GM12878 (cell line): ENCODE results near the gene CACNA2D2. TPM values are rescaled to one million over a fixed set of nuclear protein-coding genes. Genes with fewer than 3 reads are reported as not detected.

Source experiments
- BCL11A ChIP-seq: IDR thresholded peaks from 2 replicates; pipeline ENCODE4 v1.6.1; 2011; ENCODE audit warnings: low read depth, low read length
- BCL3 ChIP-seq: IDR thresholded peaks from 2 replicates; pipeline ENCODE4 v1.6.1; 2011; ENCODE audit warnings: borderline replicate concordance, low read depth, mild to moderate bottlenecking, moderate library complexity, low read length; ENCODE audit not compliant: insufficient read depth, poor library complexity, severe bottlenecking
- CBFB ChIP-seq: IDR thresholded peaks from 2 replicates; pipeline ENCODE4 v1.6.1; 2016; ENCODE audit warnings: antibody characterized with exemption, low read depth
- CREB1 ChIP-seq: IDR thresholded peaks from 2 replicates; pipeline ENCODE4 v1.6.1; 2012; ENCODE audit warnings: low read depth, mild to moderate bottlenecking, inconsistent platforms
- E2F8 ChIP-seq: fragments of 450-650 bp; IDR thresholded peaks from 2 replicates; pipeline ENCODE4 v1.6.1; 2018; ENCODE audit warnings: mild to moderate bottlenecking, low read depth, moderate library complexity; ENCODE audit not compliant: partially characterized antibody
- NBN ChIP-seq: fragments of 450-650 bp; IDR thresholded peaks from 2 replicates; pipeline ENCODE4 v1.6.1; 2016
- RELA ChIP-seq: fragments of 450-650 bp; IDR thresholded peaks from 2 replicates; pipeline ENCODE4 v1.8.0; 2014; ENCODE audit warnings: borderline replicate concordance; ENCODE audit not compliant: partially characterized antibody
- USF1 ChIP-seq: IDR thresholded peaks from 2 replicates; pipeline ENCODE4 v1.6.1; 2011; ENCODE audit warnings: borderline replicate concordance, low read depth, mild to moderate bottlenecking, moderate library complexity, mixed read lengths, low read length; ENCODE audit not compliant: insufficient read depth; ENCODE audit errors: extremely low read length
- USF2 ChIP-seq: IDR thresholded peaks from 2 replicates; pipeline ENCODE4 v1.6.1; 2011; ENCODE audit warnings: low read depth, low read length, improper control_type of control experiment, borderline replicate concordance
- polyA plus RNA-seq, 11 experiments: library from polyadenylated mRNA; depleted of rRNA in 4 of 11; unstranded in 6 of 11; stranded (reverse) in 5 of 11; fragments of >200 nt; fragmentation: Nextera tagmentation in 4 of 11; fragmentation: Illumina TruSeq in 1 of 11; extraction: Ambion mirVana in 4 of 11; extraction: Trizol in 1 of 11; gene quantifications; 1 replicate in 1 of 11; 2 replicates in 10 of 11; pipeline versions ENCODE4 v1.2.1 to v1.2.3, GENCODE V29; 2011 to 2016; ENCODE audit warnings: inconsistent platforms in 2 of 11, missing spikeins in 2 of 11, low read depth in 1 of 11
- total RNA-seq, 4 experiments: library from RNA; depleted of rRNA in 3 of 4; stranded (reverse); fragments of >200 nt in 3 of 4; fragmentation: Illumina TruSeq in 1 of 4; extraction: Trizol in 1 of 4; gene quantifications; 2 replicates each; pipeline versions ENCODE4 v1.2.1 to v1.2.3, GENCODE V29; 2013 to 2021

Gene CACNA2D2
- total and polyA plus RNA-seq, 10 of the 15 experiments (the other 5 are each of a cell fraction or from before 2014, with no cell fraction given) = 0.03 to 0.07 TPM; not detected in 8

- TF ChIP-seq E2F8 (no peak), CBFB (no peak), BCL11A (no peak), USF1 (no peak), NBN (no peak), USF2 (no peak), RELA (no peak), CREB1 (no peak), BCL3 (no peak)
These were observed 58.7 kb downstream of the CACNA2D2 start (continued) for GRCh38 chr3:50444782-50445181.
